Medulla oblongata (tissue), 1 donor: Measurements from ENCODE around the gene RCOR3.
"Not testable (repeated sequence)": the region's sequence is repeated elsewhere in the genome, so short reads cannot be mapped to it uniquely, and the experiment has no call there.

ENCODE experiments used
- DNase-seq: peaks from one replicate; pipeline ENCODE4 v3.0.0-alpha.2; 2015; ENCODE audit errors: extremely low spot score

RCOR3 gene

GRCh38 chr1:211340622-211341507 lies 81.7 kb downstream of the RCOR3 start:
- no peak for DNase-seq

- DNase-seq = no peak
Measured at GRCh38 chr1:211341999-211342398, 82.8 kb downstream of the RCOR3 start.

GRCh38 chr1:211343607-211344006 lies 84.4 kb downstream of the RCOR3 start:
- no peak for DNase-seq

- no peak for DNase-seq
Measured at GRCh38 chr1:211344152-211344618, 85.0 kb downstream of the RCOR3 start.

DNA sequence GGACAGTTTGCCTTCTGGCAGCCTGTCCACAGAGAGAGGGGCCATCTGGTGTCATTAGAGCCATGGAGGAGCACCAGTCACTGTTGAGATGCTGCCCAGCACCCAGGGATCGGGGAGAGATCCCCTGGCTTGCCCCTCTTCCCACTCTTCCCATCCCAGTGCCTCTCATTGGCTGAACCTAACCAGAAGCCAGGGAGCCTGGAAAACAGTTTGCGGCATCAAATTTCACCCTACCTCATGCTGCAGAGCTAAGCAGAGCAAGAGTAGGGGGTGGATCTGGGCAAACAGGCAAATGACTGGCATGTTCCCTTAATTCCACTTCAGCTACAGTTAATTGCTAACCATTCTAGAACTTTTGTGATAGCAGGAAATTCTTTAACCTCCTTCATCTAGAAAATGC lies 86.6 kb downstream of the RCOR3 start:
- DNase-seq = no peak

GRCh38 chr1:211347077-211347844 lies 88.1 kb downstream of the RCOR3 start:
- no peak for DNase-seq

DNA sequence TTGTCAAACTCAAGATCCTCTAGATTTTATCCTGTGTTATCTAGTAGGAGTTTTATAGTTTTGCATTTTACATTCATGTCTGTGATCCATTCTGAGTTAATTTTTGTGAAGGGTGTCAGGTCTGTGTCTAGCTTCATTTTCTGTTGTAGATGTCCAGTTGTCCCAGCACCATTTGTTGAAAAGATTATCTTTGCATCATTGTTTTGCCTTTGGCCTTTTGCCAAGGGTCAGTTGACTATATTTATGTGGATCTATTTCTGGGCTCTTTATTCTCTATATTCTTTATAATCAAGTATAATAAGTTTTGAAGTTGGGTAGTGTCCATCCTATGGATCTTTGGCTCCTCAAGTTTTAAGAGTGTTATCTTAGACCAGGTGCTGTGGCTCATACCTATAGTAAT lies 89.4 kb downstream of the RCOR3 start:
- DNase-seq = no peak

DNA sequence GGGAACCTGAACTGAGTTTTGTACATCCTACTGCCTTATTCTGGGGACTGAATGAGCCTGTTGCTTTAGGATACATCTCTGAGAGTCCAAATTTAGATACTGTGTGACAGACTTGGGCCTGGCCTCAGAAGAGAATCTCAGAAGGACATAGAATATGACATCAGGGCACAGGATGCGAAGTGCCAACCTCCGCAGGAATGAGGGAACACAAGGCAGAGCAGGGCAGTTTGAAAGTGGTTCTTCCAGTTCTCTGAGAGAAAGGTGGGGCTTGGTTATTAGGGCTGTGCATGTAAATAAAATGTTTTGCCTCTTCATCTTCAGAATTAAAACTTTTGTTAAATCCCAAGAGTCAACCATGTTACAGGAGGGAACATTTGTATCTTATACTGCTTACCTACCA lies 90.6 kb downstream of the RCOR3 start:
- no peak for DNase-seq

- not testable (repeated sequence) for DNase-seq
Measured at GRCh38 chr1:211352055-211352454, 92.9 kb downstream of the RCOR3 start.

GRCh38 chr1:211352465-211352864 lies 93.3 kb downstream of the RCOR3 start:
- no peak for DNase-seq

- DNase-seq = no peak
Measured at GRCh38 chr1:211352985-211353515, 93.9 kb downstream of the RCOR3 start.

DNA sequence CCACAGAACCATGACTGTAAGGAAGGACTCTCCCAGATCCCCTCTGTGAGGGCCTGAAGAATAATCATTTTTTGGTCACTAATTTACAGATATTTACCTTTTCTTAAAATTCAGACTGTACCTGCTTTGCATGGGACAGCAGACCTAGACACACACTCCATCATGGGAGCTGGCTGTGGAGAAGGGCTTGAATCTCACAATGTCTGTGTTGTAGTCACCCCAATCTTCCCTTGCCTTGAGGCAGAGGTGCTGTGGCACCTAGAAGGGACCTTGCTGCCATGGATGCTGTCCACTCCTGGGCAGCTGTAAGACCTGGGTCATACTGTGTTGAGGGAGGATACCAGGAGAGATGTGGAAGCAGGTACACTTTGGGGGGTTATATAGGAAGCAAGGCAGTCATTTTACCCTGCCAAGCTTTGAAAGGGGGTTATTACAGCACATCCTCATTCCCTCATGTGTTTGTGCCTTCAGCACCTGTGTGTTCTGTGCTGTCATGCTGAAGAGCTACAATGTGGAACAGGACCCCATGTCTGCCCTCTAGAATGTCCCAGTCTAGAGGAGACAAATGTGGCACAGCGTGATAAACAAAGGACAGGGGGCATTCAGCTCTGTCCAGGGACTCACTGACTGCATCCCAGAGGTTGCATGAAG lies 94.5 kb downstream of the RCOR3 start:
- DNase-seq = no peak

GRCh38 chr1:211355873-211356272 lies 96.7 kb downstream of the RCOR3 start:
- no peak for DNase-seq

DNA sequence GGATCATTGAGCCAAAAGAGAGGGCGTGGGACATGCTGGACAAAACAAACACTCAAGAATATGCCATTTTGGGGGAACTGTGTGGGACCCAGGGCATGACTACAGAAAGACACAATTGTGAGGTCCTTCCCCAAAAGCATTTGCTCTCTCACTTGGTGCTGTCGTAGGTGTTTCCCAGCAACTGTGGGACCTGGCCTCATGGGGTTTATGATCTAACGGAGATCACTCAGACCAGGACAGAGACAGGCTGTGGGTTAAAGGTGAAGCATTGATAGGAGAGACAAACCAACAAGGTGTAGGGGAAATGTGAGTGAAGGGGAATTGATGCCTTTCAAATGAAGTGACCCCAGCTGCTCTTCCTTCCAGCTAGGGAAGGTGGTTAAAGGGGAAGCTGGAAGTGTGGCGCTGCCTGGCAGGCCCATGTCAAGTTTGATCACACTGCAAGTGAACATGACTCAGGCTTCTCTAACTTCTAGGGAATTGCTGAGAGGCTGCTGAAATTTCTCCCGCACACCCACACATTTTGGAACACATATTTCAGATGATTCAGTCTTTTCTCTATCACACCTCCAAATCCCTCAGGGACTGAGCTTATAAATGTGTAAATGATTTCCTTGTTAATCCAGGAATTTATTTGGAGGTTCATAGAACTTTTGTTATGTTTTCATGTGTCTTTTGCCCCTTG lies 97.7 kb downstream of the RCOR3 start:
- no peak for DNase-seq

- no peak for DNase-seq
Measured at GRCh38 chr1:211358685-211359084, 99.5 kb downstream of the RCOR3 start.

GRCh38 chr1:211359876-211360275 lies 100.7 kb downstream of the RCOR3 start:
- DNase-seq = no peak

- no peak for DNase-seq
Measured at GRCh38 chr1:211361202-211361601, 102.0 kb downstream of the RCOR3 start.
